Measurements from ENCODE around the gene GJA4.
"Not testable (repeated sequence)": the region's sequence is repeated elsewhere in the genome, so short reads cannot be mapped to it uniquely, and the experiment has no call there.

The GJA4 gene

DNA sequence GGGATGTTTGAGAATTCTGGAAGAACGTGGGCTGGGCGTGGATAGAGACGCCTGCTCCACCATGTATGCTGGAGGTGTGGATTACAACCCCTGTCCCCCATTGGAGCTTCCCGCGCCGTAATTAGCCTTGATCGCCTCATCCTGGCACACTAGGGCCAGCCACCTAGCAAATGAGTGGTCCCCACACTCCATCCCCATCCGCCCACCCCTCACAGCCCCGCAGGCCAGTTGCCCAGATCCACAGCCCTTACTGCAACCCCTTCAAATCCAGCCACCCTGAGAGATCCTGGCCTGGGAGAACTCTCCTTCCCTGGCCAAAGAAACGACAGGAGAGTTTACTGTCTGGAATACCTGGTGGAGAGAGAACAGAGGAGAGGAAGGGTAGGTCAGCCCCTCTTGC, 375 bp upstream of the GJA4 start:
- no peak for DNase-seq (ENCODE audit: low read depth)

DNA sequence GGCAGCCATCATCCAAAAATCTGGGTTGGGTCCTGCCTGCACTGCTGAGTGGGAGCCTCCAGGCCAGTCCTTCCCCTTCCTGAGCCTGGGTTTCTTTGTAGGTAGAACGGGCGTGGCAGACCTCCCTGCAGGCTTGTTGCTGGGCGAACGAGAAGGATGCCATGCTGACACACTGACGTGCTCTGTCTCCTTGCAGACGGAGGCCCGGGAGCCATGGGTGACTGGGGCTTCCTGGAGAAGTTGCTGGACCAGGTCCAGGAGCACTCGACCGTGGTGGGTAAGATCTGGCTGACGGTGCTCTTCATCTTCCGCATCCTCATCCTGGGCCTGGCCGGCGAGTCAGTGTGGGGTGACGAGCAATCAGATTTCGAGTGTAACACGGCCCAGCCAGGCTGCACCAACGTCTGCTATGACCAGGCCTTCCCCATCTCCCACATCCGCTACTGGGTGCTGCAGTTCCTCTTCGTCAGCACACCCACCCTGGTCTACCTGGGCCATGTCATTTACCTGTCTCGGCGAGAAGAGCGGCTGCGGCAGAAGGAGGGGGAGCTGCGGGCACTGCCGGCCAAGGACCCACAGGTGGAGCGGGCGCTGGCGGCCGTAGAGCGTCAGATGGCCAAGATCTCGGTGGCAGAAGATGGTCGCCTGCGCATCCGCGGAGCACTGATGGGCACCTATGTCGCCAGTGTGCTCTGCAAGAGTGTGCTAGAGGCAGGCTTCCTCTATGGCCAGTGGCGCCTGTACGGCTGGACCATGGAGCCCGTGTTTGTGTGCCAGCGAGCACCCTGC, 1.4 kb downstream of the GJA4 start:
- DNase-seq (ENCODE audit: low read depth), result no peak

DNA sequence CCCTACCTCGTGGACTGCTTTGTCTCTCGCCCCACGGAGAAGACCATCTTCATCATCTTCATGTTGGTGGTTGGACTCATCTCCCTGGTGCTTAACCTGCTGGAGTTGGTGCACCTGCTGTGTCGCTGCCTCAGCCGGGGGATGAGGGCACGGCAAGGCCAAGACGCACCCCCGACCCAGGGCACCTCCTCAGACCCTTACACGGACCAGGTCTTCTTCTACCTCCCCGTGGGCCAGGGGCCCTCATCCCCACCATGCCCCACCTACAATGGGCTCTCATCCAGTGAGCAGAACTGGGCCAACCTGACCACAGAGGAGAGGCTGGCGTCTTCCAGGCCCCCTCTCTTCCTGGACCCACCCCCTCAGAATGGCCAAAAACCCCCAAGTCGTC, 2.0 kb downstream of the GJA4 start:
- no peak for DNase-seq (ENCODE audit: low read depth)

DNA sequence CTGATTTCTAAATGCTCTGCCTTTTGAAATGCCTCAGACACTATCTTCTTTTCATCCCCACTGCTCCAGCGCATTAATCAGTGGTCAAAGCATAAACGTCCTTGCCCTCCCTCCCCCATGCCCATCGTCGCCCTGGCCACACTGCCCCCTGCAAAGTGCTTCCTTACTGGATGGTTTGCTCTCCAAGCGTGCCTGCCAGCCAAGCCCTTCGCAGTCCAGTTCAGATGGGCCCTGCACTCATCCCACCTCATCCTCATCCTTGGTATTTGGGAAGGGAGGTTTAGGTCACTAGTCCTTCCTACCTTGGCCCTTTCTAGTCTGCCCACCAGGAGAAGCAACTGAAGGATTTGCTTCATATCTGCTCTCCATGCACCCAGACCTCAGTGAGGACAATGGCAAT, 3.1 kb downstream of the GJA4 start:
- no peak for DNase-seq (ENCODE audit: low read depth)

DNA sequence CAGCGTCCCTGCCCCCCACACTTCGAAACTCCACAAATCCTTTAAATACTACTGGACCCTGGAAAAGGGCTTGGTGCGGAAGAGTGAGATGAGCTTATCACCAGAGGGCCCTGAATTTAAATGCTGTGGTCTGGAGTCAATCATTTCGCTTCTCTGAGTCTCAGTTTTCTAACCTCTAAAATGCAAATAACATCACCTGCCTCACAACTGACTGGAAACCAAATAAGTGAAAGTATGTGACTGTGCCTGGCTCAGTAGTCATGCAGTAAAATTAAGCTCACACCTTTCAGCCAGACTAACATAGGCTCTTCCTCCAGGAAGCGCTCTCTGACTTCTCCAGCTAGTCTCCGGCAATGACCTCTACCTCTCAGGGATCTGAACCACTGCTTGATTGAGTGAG, 4.2 kb downstream of the GJA4 start:
- DNase-seq (ENCODE audit: low read depth), result no peak

DNA sequence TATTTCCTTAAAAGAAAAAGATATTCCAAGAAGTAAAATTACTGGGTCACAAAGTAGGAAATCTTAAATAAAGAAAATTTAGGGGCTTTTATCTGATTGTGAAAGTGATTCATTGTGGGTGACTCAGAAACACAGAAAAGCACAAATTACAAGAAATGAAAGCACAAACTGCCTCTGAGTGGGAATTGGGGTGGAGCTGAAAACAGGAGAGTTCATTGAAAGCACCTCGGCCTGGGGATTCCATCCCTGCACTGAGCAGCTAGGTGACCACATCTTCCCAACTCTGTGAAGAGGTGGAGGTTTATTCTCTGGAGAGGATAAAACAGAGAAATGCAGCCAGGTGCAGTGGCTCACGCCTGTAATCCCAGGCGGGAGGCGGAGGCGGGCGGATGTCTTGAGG, 7.4 kb downstream of the GJA4 start:
- DNase-seq (ENCODE audit: low read depth), result no peak

DNA sequence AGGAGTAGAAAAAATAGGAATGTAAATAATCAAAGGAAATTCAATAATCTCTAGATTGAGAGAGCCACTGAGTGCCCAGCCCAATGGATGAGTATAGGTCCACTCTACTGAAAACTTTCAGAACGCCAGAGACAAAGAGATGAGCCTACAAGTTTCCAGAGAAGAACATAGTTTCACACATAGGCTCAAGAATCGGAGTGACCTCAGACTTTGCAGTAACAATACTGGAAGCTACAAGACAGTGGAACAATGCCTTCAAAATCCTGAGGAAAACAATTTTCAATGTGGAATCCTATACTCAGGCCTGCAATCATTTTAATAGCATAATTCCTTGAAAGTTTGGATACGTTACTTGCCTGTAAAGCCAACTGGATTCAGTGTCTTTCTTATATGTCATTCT, 11.0 kb downstream of the GJA4 start:
- DNase-seq (ENCODE audit: low read depth), result no peak

DNA sequence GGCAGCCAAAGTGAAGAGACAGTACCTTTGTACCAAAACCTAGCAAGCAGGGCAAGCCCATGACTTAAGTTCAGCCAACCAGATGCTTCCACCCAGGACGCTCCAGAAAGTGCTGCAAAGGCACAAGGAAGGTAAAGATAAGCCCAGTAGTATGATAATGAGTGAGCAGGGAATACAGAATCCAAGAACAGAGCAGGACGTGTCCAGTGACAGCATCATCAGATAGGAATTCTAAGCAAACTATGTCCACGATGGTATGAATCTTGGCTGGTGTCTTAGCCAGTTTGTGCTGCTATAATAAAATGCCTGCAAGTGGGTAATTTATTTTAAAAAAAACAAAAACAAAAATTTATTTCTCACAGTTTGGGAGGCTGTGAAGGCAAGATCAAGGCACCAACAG, 13.6 kb downstream of the GJA4 start:
- peak; percentile 17 for DNase-seq (ENCODE audit: low read depth)

DNA sequence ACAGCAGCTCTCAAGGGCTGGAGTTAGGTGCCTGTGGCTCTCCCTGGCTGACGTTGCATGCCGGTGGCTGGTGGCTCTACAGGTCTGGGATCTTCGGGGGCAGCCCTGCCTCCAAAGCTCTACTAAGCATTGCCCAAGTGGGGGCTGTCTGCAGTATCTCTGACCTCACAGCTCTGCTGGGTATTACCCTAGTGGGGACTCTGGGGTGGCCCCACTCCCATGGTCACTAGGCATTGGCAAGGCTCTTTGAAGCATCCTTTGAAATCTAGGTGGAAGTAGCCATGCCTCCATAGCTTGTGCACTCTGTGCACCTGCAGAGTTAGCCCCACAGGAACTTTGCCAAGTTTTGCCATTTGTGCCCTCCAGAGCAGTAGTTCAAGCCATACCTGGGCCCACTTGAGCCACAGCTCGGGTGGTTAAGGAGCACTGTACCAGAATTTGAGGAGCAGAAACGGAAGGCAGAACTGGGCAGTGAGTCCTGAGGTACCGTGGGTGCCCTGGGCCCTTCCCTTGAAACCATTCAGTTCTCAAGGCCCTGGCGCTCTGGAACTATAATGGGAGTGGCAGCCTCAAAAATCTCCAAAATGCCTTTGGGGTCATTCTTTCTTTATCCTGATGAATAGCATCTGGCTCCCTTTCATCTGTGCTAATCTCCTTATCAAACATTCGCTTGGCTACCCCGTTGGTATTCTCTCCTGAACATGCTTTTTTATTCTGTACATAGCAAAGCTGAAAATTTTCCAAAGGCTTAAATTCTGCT, 15.4 kb downstream of the GJA4 start:
- DNase-seq (ENCODE audit: low read depth), result no peak

DNA sequence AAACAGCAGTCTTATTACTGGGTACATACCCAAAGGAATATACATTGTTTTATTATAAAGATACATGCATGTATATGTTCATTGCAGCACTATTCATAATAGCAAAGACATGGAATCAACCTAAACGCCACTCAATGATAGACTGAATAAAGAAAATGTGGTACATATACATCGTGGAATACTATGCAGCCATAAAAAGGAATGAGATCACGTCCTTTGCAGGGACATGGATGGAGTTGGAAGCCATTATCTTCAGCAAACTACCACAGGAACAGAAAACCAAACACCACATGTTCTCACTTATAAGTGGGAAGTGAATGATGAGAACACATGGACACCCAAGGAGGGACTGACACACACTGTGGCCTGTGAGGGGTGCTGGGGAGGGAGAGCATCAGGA, 18.0 kb downstream of the GJA4 start:
- not testable (repeated sequence) for DNase-seq (ENCODE audit: low read depth)

DNA sequence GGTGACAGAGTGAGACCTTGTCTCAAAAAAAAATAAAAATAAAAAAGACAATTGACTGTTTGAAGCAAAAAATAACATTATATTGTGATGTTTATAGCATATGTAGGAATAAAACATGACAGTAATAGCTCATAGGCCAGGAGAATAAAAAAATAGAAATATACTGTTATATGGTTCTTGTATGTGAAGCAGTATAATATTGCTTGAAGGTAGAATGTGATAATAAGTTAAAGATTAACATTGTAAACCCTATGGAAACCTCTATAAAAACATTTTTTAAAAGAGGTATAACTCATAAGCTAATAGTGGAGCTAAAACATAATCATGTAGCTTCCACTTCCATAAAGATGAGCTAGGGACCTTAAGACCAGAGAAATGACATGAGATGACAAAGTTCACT, 23.5 kb downstream of the GJA4 start:
- DNase-seq (ENCODE audit: low read depth), result no peak

DNA sequence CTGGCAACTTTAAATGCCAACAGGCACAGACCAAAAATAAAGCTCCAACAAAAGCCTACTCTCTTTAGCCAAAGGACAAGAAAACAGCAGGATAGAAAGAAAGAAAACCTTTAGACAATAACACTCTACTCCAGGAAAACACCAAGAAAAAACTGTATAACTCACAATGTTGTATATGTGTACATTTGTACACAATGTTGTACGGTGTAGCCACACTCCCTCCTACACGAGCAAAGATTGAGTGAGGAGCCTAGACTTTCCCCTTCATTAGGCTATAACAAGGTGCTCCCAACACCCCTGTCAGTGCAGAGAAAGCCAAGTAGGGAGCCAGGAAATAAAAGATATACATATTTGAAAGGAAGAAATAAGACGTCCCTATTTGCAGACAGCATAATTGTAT, 24.0 kb downstream of the GJA4 start:
- no peak for DNase-seq (ENCODE audit: low read depth)

DNA sequence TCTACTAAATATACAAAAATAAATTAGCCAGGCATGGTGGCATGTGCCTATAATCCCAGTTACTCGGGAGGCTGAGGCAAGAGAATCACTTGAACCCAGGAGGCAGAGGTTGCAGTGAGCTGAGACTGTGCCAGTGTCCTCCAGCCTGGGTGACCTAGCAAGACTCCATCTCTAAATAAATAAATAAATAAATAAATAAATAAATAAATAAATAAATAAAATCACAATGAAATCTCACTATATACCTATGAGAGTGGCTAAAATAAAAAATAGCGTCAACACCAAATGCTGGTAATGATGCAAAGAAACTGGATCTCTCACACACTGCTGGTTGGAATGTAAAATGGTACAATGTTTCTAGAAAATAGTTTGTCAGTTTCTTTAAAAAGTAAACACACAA, 26.1 kb downstream of the GJA4 start:
- DNase-seq (ENCODE audit: low read depth), result not testable (repeated sequence)

DNA sequence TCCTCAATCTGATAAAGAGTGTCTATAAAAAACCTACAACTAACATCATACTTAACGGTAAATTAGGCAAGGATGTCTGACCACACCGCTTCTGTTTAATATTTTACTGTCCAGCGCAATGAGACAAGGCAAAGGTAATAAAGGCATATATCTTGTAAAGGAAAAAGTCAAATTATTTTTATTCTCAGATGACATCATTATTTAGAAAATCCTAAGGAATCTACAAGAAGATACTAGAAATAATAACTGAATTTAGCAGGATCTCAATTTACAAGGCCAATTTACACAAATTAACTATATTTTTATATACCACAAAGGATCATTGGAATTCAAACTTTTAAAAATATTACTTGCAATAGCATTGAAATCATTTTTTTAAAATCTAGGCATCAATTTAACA, 29.4 kb downstream of the GJA4 start:
- DNase-seq (ENCODE audit: low read depth), result no peak

DNA sequence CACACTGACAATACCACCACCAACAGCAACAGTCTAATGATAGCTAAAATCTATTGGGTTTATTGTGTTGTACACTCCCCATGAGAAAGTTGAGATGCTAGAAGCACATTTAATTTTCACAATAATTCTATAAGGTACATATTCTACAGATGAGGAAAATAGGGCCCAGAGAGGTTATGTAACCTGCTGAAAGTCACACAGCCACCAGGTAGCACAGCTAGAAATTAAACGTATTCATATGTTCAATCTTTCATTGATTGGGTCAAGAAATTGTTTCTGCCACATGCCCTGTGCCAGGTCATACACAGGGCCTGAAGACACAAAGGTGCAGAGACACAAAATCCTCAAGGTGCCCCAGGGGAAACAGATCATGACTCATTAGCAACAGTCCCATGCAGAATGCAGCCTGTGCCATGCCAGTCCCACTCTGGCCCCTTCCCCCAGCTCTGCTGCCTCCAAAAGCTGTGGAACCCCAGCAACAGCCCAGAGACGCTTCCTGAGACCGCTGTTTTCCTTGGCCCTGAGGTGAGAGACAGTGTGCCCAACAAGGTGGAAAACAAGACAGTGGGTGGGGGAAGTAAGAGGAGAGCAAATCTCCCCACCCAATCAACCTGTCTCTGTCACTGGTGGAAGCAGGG, 32.1 kb downstream of the GJA4 start:
- DNase-seq (ENCODE audit: low read depth), result no peak

DNA sequence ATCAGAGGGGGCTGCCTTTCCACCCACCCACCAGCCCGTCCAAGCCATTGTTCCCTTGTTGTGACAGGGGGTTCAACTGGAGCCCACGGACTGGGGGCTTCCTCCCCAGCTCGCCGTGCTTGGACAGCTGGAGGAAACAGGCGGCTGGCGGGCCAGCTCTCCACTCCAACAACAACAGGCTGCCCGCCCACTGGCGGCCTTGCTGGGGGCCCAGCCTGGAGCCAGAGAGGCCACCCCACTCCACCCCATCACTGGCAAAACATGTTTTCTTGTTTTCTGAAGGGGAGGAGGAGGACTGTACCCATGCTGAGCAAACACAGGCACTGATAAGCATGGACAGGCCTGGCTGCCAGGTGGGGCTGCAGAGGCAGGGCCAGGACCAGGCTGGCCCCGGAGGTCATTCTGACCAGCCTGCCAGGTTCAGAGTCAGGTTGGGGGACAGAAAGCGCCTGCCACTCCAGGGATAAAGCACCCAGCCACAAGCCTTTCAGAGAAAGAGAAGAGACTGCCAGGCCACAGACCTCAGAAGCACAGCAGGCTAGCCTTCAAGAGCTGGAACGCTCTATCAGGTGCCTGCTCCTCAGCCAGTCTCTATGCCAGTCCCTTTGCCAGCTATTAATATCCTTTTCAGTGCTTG, 32.8 kb downstream of the GJA4 start:
- no peak for DNase-seq (ENCODE audit: low read depth)

DNA sequence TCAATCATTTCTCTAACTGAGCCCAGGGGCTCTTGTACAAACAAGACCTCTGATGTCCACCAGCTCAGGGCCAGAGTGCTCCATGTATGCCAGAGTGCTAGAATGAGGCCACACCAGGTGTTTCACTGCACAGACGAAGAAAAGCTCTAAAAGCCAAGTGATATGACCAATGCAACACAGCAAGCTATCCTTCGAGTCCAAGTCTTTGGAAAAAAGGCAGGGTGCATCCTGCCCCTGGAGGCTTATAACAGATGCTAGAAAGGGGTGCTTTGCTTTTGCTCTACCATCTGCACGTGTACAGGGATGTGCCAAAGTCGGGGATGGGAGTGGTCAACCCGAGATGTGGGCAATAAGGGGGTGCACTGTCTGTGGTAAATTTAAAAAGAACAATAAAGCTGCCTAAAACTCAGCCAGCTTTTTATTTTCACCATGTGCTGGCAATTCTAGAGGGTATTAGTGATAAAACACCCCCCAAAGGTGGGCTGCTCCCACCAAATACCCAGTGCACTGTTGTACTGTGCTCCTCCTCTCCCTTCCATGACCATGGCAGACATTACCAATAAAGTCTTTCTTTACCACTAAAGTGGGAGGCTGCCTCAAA, 34.6 kb downstream of the GJA4 start:
- DNase-seq (ENCODE audit: low read depth), result no peak

DNA sequence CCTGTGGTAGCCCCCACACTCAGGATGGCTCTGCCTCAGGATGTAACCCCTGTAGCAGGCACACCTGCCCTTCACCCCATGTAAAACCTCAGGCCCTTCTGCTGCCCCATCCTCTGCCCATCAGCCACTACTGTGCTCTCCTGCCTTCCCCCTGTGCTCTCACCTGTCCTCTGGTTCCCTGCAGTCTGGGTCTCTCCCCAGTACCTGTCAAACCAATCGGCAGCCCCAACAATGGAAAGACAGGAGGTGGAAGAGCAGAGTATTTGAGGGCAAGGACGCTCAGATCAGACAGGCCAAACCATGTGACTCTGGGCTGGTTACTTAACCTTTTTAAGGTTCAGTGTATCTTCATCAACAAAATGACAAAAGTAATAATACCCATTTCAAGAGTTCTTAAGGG, 35.8 kb downstream of the GJA4 start:
- DNase-seq (ENCODE audit: low read depth), result no peak

DNA sequence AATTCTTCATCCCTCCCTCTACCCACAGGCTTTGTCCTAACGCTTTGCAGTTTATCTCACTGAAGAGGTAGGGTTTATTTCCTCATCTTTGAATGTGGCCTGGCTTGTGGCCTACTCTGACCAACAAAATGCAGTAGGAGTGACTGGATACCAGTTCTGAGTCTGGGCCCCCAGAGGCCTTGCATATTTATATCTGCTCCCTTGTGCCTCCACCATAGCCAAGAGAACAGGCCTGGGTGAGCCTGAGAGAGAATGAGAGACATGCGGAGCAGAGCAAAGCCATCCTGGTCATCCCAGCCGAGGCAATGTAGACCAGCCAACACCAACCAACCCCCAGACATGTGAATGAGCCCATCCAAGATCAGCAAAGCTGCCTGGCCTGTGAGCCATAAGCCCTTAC, 36.5 kb downstream of the GJA4 start:
- DNase-seq (ENCODE audit: low read depth), result no peak

DNA sequence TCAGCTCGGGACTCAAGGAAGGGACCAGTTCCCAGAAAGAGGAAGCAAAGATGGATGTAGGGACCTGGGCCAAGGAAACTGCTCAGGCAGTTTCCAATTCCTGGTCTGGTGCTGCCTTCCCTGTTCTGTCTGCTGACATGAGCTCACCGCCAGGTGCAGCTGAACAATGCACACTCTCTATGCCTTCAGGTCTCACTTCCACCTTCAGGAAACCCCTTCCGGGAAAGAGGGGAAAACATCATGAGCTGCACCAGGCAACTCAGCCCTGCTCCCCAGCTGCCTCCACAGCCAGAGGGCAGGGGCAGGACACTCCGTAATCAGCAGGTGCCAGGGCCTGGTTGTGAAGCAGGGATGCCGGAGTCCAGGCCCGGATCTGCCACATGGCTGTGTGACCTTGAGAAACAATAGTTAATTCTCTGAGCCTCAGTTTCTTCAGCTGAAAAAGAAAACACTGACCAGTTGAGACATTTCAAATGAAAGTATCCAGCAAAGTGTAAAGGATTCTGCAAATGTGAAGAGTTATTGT, 39.0 kb downstream of the GJA4 start:
- DNase-seq (ENCODE audit: low read depth), result no peak

DNA sequence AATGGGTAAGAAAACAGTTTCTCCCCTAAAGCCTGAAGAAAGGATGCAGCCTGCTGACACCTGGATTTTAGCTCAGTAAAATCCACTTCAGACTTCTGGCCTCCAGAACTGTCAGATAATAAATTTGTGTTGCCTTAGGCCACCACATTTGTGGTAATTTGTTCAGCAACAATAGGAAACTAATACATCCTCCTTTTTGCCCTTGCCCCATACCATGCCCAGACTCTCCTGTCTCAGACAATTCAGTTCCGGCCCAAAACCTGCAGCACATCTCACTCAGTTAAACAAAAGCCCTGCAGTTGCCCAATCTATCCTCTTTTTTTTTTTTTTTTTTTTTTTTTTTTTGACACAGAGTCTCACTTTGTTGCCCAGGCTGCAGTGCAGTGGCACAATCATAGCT, 40.9 kb downstream of the GJA4 start:
- DNase-seq (ENCODE audit: low read depth), result no peak
